ENCODE results near the gene DIO3.
A peak's percentile ranks its signal among the peaks of the same experiment; 100 is the strongest.

The DIO3 gene

DNA sequence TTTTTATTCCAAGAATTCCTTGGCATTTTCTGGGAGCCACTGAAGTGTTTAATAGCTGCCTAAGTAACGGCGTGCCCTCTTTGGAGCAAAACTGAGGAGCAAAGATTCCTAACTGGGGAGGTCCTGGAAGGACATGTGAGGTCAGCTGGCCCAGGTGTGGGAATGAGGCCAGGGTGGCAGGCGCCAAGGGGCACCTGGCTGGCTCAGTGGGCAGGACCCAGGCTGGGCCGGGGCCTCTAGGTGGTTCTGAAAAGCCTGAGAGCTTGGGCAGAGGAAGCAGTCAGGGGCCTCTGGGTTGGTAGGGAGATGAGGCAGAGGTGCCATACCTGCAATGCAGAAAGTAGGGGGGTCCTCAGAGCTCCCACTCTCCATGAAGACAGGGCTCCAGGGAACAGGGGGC, 27.1 kb upstream of the DIO3 start:
- POLR2A ChIA-PET: interaction anchor here (0.5 kb wide), 1 partner anchor 62 kb away, joined by 6 read pairs; no protein-coding TSS in a partner anchor
- peaks cover 0 to 64% (median 38%) of the 10 kb centered on the region in 4 experiments for H3K4me1 ChIP-seq (ENCODE audit: control extremely low read depth in 1 of 4, control insufficient read depth in 4 of 4, insufficient read depth in 4 of 4, low read length in 3 of 4)
- H3K27me3 ChIP-seq (replicated peaks in 2 of 5; ENCODE audit: control insufficient read depth in 4 of 5, insufficient read depth in 5 of 5, low read length in 4 of 5): no peaks in the 10 kb centered on the region
- H3K36me3 ChIP-seq (ENCODE audit: control insufficient read depth in 4 of 4, insufficient read depth in 4 of 4, low read length in 3 of 4): no peaks in the 10 kb centered on the region
- H3K4me3 ChIP-seq (ENCODE audit: control insufficient read depth in 1 of 7, extremely low read depth in 1 of 7, insufficient read depth in 4 of 7, low read depth in 2 of 7, low read length in 6 of 7): no peak overlapping the region
- no peaks in the 10 kb centered on the region for H3K9me3 ChIP-seq (ENCODE audit: control extremely low read depth in 1 of 5, control insufficient read depth in 4 of 5, insufficient read depth in 2 of 5, low read depth in 1 of 5, low read length in 4 of 5)
- CTCF ChIA-PET: interaction anchor here (1.1 kb wide), 1 partner anchor 8 kb away, joined by 3 read pairs; no protein-coding TSS in a partner anchor
- WGBS (ENCODE audit: insufficient coverage): 100% methylated on average over 3 of the region's 4 CpGs
- DNase-seq: no peak
- no peak overlapping the region for H3K27ac ChIP-seq (ENCODE audit: insufficient read depth in 1 of 2, low read depth in 1 of 2, low read length in 2 of 2, poor library complexity in 1 of 2, severe bottlenecking in 2 of 2)

- no peaks in the 10 kb centered on the region for H3K9me3 ChIP-seq (ENCODE audit: control extremely low read depth in 1 of 5, control insufficient read depth in 4 of 5, insufficient read depth in 2 of 5, low read depth in 1 of 5, low read length in 4 of 5)
- POLR2A ChIA-PET: interaction anchor here (0.6 kb wide), 1 partner anchor 11 kb away, joined by 3 read pairs; no protein-coding TSS in a partner anchor
- WGBS (ENCODE audit: insufficient coverage): 14% methylated on average over 9 of the region's 9 CpGs
- H3K4me3 ChIP-seq (ENCODE audit: control insufficient read depth in 1 of 7, extremely low read depth in 1 of 7, insufficient read depth in 4 of 7, low read depth in 2 of 7, low read length in 6 of 7): no peak overlapping the region
- H3K27ac ChIP-seq (ENCODE audit: insufficient read depth in 1 of 2, low read depth in 1 of 2, low read length in 2 of 2, poor library complexity in 1 of 2, severe bottlenecking in 2 of 2): no peak overlapping the region
- H3K36me3 ChIP-seq (ENCODE audit: control insufficient read depth in 4 of 4, insufficient read depth in 4 of 4, low read length in 3 of 4): no peaks in the 10 kb centered on the region
- H3K27me3 ChIP-seq (replicated peaks in 2 of 5; ENCODE audit: control insufficient read depth in 4 of 5, insufficient read depth in 5 of 5, low read length in 4 of 5): no peaks in the 10 kb centered on the region
- H3K4me1 ChIP-seq (ENCODE audit: control extremely low read depth in 1 of 4, control insufficient read depth in 4 of 4, insufficient read depth in 4 of 4, low read length in 3 of 4): peaks cover 0 to 57% (median 29%) of the 10 kb centered on the region in 4 experiments
- DNase-seq: peak; percentile 61 to 89 (median 86)
- CTCF ChIA-PET: no interaction called here
These were observed 26.1 kb upstream of the DIO3 start for GRCh38 chr14:101535232-101535631.

DNA sequence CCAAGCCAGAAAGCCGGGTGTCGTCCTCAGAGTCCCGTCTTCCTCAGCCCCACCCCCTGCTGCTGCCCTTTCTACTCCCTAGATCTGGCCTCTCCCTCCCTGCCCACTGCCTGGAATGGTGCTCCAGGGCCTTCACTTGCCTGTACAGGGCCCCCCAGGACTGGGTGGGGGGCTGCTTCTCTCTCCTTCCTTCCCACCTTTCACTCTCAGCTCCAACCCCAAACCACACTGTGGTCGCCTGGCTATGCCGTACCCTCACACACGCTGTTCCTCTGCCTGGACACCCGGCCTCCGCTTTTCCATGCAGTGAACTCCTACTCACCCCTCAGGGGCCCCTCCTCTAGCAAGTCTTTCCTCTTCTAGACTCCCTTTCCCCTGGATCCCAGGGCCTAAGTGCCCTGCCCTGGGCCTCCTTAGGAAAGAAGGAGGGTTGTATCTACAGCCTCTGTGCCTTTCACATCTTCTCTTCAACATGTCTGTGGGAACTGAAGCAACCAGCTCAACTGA, 25.5 kb upstream of the DIO3 start:
- POLR2A ChIA-PET: interaction anchor here (0.6 kb wide), 1 partner anchor 11 kb away, joined by 3 read pairs; no protein-coding TSS in a partner anchor
- CTCF ChIA-PET: no interaction called here
- no peaks in the 10 kb centered on the region for H3K27me3 ChIP-seq (replicated peaks in 2 of 5; ENCODE audit: control insufficient read depth in 4 of 5, insufficient read depth in 5 of 5, low read length in 4 of 5)
- peaks cover 0 to 55% (median 27%) of the 10 kb centered on the region in 4 experiments for H3K4me1 ChIP-seq (ENCODE audit: control extremely low read depth in 1 of 4, control insufficient read depth in 4 of 4, insufficient read depth in 4 of 4, low read length in 3 of 4)
- H3K27ac ChIP-seq (ENCODE audit: insufficient read depth in 1 of 2, low read depth in 1 of 2, low read length in 2 of 2, poor library complexity in 1 of 2, severe bottlenecking in 2 of 2): no peak overlapping the region
- H3K9me3 ChIP-seq (ENCODE audit: control extremely low read depth in 1 of 5, control insufficient read depth in 4 of 5, insufficient read depth in 2 of 5, low read depth in 1 of 5, low read length in 4 of 5): no peaks in the 10 kb centered on the region
- H3K36me3 ChIP-seq (ENCODE audit: control insufficient read depth in 4 of 4, insufficient read depth in 4 of 4, low read length in 3 of 4): no peaks in the 10 kb centered on the region
- no peak overlapping the region for H3K4me3 ChIP-seq (ENCODE audit: control insufficient read depth in 1 of 7, extremely low read depth in 1 of 7, insufficient read depth in 4 of 7, low read depth in 2 of 7, low read length in 6 of 7)
- WGBS (ENCODE audit: insufficient coverage): 43% methylated on average over 7 of the region's 8 CpGs
- peak in 2 of 3 donors; percentile 53 to 59 for DNase-seq

DNA sequence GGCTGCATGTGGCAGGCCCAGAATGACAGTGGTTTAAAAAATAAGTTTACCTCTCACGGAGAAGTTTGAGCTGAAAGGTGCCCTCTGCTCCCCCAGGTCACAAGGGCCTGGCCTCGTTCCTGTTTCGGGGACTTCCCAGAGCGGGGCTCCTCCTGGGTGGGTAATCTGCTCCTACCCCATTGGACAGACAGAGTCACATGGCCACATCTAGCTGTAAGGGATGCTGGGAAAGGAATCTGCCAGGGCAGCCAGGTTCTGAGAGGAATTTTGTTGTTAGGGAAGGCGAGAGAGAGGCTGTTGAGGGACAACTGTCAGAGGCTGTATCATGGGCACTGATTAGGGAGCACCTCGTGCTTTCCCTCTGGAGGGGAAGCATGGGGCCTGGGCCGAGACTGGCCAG, 24.0 kb upstream of the DIO3 start:
- CTCF ChIA-PET: interaction anchor here (0.6 kb wide), 1 partner anchor 66 kb away, joined by 3 read pairs; no protein-coding TSS in a partner anchor

DNA sequence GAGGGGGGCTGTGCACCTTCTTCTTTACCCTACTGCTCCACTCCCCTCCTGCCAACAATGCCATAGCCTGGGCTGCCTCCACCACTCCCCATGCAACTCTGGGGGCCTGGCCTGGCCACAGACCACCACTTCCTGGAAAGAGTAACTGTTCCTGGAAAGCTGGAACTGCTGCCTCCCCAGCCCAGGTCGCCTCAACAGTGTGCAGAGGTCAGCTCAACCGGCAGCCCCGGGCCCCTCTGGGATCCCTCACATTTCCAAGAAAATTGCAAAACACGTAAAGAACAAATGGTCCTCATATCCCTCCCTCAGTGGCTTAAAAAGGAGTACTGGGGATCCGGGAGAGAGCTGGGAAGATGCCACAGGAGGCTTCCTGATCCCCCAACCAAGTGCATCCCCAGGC, 22.4 kb upstream of the DIO3 start:
- 27% methylated on average over 4 of the region's 5 CpGs for WGBS (ENCODE audit: insufficient coverage)
- ChIA-PET POLR2A (no interaction called here), CTCF (no interaction called here)
- H3K27me3 ChIP-seq (replicated peaks in 2 of 5; ENCODE audit: control insufficient read depth in 4 of 5, insufficient read depth in 5 of 5, low read length in 4 of 5): no peaks in the 10 kb centered on the region
- H3K4me3 ChIP-seq (ENCODE audit: control insufficient read depth in 1 of 7, extremely low read depth in 1 of 7, insufficient read depth in 4 of 7, low read depth in 2 of 7, low read length in 6 of 7): no peak overlapping the region
- peaks cover 0 to 55% (median 27%) of the 10 kb centered on the region in 4 experiments for H3K4me1 ChIP-seq (ENCODE audit: control extremely low read depth in 1 of 4, control insufficient read depth in 4 of 4, insufficient read depth in 4 of 4, low read length in 3 of 4)
- no peak overlapping the region for H3K27ac ChIP-seq (ENCODE audit: insufficient read depth in 1 of 2, low read depth in 1 of 2, low read length in 2 of 2, poor library complexity in 1 of 2, severe bottlenecking in 2 of 2)
- H3K9me3 ChIP-seq (ENCODE audit: control extremely low read depth in 1 of 5, control insufficient read depth in 4 of 5, insufficient read depth in 2 of 5, low read depth in 1 of 5, low read length in 4 of 5): peaks cover 0 to 3% (median 0%) of the 10 kb centered on the region in 5 experiments
- H3K36me3 ChIP-seq (ENCODE audit: control insufficient read depth in 4 of 4, insufficient read depth in 4 of 4, low read length in 3 of 4): no peaks in the 10 kb centered on the region
- DNase-seq: no peak

More for the DNA sequence above, 24.0 kb upstream of the DIO3 start:
- Histone ChIP-seq H3K27me3 (replicated peaks in 2 of 5; ENCODE audit: control insufficient read depth in 4 of 5, insufficient read depth in 5 of 5, low read length in 4 of 5) (no peaks in the 10 kb centered on the region), H3K4me1 (ENCODE audit: control extremely low read depth in 1 of 4, control insufficient read depth in 4 of 4, insufficient read depth in 4 of 4, low read length in 3 of 4) (peaks cover 0 to 55% (median 27%) of the 10 kb centered on the region in 4 experiments), H3K9me3 (ENCODE audit: control extremely low read depth in 1 of 5, control insufficient read depth in 4 of 5, insufficient read depth in 2 of 5, low read depth in 1 of 5, low read length in 4 of 5) (no peaks in the 10 kb centered on the region), H3K27ac (ENCODE audit: insufficient read depth in 1 of 2, low read depth in 1 of 2, low read length in 2 of 2, poor library complexity in 1 of 2, severe bottlenecking in 2 of 2) (no peak overlapping the region), H3K4me3 (ENCODE audit: control insufficient read depth in 1 of 7, extremely low read depth in 1 of 7, insufficient read depth in 4 of 7, low read depth in 2 of 7, low read length in 6 of 7) (no peak overlapping the region), H3K36me3 (ENCODE audit: control insufficient read depth in 4 of 4, insufficient read depth in 4 of 4, low read length in 3 of 4) (no peaks in the 10 kb centered on the region)
- POLR2A ChIA-PET: no interaction called here
- 91% methylated on average over 4 of the region's 7 CpGs for WGBS (ENCODE audit: insufficient coverage)
- DNase-seq: no peak

GRCh38 chr14:101539880-101540279, 21.4 kb upstream of the DIO3 start:
- Histone ChIP-seq H3K27me3 (replicated peaks in 2 of 5; ENCODE audit: control insufficient read depth in 4 of 5, insufficient read depth in 5 of 5, low read length in 4 of 5) (peaks cover 0 to 1% (median 0%) of the 10 kb centered on the region in 5 experiments), H3K27ac (ENCODE audit: insufficient read depth in 1 of 2, low read depth in 1 of 2, low read length in 2 of 2, poor library complexity in 1 of 2, severe bottlenecking in 2 of 2) (no peak overlapping the region), H3K9me3 (ENCODE audit: control extremely low read depth in 1 of 5, control insufficient read depth in 4 of 5, insufficient read depth in 2 of 5, low read depth in 1 of 5, low read length in 4 of 5) (peaks cover 0 to 9% (median 2%) of the 10 kb centered on the region in 5 experiments), H3K4me1 (ENCODE audit: control extremely low read depth in 1 of 4, control insufficient read depth in 4 of 4, insufficient read depth in 4 of 4, low read length in 3 of 4) (peaks cover 0 to 45% (median 23%) of the 10 kb centered on the region in 4 experiments), H3K4me3 (ENCODE audit: control insufficient read depth in 1 of 7, extremely low read depth in 1 of 7, insufficient read depth in 4 of 7, low read depth in 2 of 7, low read length in 6 of 7) (no peak overlapping the region), H3K36me3 (ENCODE audit: control insufficient read depth in 4 of 4, insufficient read depth in 4 of 4, low read length in 3 of 4) (no peaks in the 10 kb centered on the region)
- POLR2A ChIA-PET: no interaction called here
- CTCF ChIA-PET: no interaction called here
- WGBS (ENCODE audit: insufficient coverage): 92% methylated on average over 11 of the region's 11 CpGs
- DNase-seq: no peak

GRCh38 chr14:101540481-101541462, 20.5 kb upstream of the DIO3 start:
- no peaks in the 10 kb centered on the region for H3K36me3 ChIP-seq (ENCODE audit: control insufficient read depth in 4 of 4, insufficient read depth in 4 of 4, low read length in 3 of 4)
- H3K9me3 ChIP-seq (ENCODE audit: control extremely low read depth in 1 of 5, control insufficient read depth in 4 of 5, insufficient read depth in 2 of 5, low read depth in 1 of 5, low read length in 4 of 5): peaks cover 0 to 9% (median 2%) of the 10 kb centered on the region in 5 experiments
- POLR2A ChIA-PET: no interaction called here
- WGBS (ENCODE audit: insufficient coverage): 98% methylated on average over 18 of the region's 22 CpGs
- no peak overlapping the region for H3K27ac ChIP-seq (ENCODE audit: insufficient read depth in 1 of 2, low read depth in 1 of 2, low read length in 2 of 2, poor library complexity in 1 of 2, severe bottlenecking in 2 of 2)
- no peak for DNase-seq
- peaks cover 0 to 6% (median 0%) of the 10 kb centered on the region in 5 experiments for H3K27me3 ChIP-seq (replicated peaks in 2 of 5; ENCODE audit: control insufficient read depth in 4 of 5, insufficient read depth in 5 of 5, low read length in 4 of 5)
- H3K4me3 ChIP-seq (ENCODE audit: control insufficient read depth in 1 of 7, extremely low read depth in 1 of 7, insufficient read depth in 4 of 7, low read depth in 2 of 7, low read length in 6 of 7): no peak overlapping the region
- peaks cover 0 to 37% (median 14%) of the 10 kb centered on the region in 4 experiments for H3K4me1 ChIP-seq (ENCODE audit: control extremely low read depth in 1 of 4, control insufficient read depth in 4 of 4, insufficient read depth in 4 of 4, low read length in 3 of 4)
- CTCF ChIA-PET: no interaction called here

All from common myeloid progenitor, CD34-positive (primary cell).